C4-2B (cell line): ENCODE measurements around the gene CEACAM6.

Experiments used
- ZFX ChIP-seq: fragments of 450-650 bp; IDR thresholded peaks from 2 replicates; pipeline ENCODE4 v1.6.1; 2017
- TF ChIP-seq, protein P1 (sequence below): fragments of 450-650 bp; conservative IDR thresholded peaks from 2 replicates; pipeline ENCODE4 v1.5.1; 2017; ENCODE audit warnings: mild to moderate bottlenecking

DNA sequence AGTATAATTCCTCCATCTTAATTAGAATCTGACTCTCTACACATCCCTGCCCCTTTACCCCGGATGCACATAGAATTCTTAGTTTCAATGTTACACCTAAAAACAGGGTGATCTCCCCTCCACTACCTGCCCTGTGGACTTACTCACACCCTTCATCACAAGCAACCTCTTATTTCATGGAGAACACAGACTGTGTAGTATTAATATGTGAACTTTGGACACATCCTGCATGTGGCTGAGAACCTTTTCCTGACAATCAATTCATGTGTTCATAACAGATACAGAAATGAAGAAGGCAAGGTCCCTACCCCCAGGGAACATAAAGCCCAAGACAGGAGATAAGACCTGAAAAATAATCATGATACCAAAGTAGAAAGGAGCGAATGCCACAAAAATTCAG, 11.8 kb downstream of the CEACAM6 start:
- TF ChIP-seq, protein P1, sequence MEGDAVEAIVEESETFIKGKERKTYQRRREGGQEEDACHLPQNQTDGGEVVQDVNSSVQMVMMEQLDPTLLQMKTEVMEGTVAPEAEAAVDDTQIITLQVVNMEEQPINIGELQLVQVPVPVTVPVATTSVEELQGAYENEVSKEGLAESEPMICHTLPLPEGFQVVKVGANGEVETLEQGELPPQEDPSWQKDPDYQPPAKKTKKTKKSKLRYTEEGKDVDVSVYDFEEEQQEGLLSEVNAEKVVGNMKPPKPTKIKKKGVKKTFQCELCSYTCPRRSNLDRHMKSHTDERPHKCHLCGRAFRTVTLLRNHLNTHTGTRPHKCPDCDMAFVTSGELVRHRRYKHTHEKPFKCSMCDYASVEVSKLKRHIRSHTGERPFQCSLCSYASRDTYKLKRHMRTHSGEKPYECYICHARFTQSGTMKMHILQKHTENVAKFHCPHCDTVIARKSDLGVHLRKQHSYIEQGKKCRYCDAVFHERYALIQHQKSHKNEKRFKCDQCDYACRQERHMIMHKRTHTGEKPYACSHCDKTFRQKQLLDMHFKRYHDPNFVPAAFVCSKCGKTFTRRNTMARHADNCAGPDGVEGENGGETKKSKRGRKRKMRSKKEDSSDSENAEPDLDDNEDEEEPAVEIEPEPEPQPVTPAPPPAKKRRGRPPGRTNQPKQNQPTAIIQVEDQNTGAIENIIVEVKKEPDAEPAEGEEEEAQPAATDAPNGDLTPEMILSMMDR: no peak
- TF ChIP-seq ZFX: no peak
